Subcutaneous abdominal adipose tissue (tissue), 5 donors: ENCODE results near the gene PPARA.

ENCODE experiments used
- H3K27ac ChIP-seq: one replicate; pipeline ENCODE4 v1.7.0; 2013; ENCODE audit warnings: low read depth, mild to moderate bottlenecking, inconsistent platforms, low read length, moderate library complexity
- H3K27me3 ChIP-seq, 5 donors: one replicate each; pipeline ENCODE4 v1.7.0; 2013; ENCODE audit warnings: low read length in 5 of 5, inconsistent platforms in 1 of 5; ENCODE audit not compliant: control insufficient read depth in 5 of 5, insufficient read depth in 4 of 5
- H3K36me3 ChIP-seq, 5 donors: one replicate each; pipeline ENCODE4 v1.7.0; 2013; ENCODE audit warnings: low read length in 5 of 5; ENCODE audit not compliant: control insufficient read depth in 5 of 5, insufficient read depth in 5 of 5
- H3K4me1 ChIP-seq, 5 donors: one replicate each; pipeline ENCODE4 v1.7.0; 2013; ENCODE audit warnings: low read length in 5 of 5, mild to moderate bottlenecking in 3 of 5, moderate library complexity in 1 of 5; ENCODE audit not compliant: control insufficient read depth in 5 of 5, insufficient read depth in 5 of 5
- H3K4me3 ChIP-seq, 5 donors: one replicate each; pipeline ENCODE4 v1.7.0; 2013; ENCODE audit warnings: low read length in 5 of 5, low read depth in 1 of 5
- H3K9ac ChIP-seq, 5 donors: one replicate each; pipeline ENCODE4 v1.7.0; 2013; ENCODE audit warnings: low read length in 5 of 5, mild to moderate bottlenecking in 4 of 5, moderate library complexity in 3 of 5
- H3K9me3 ChIP-seq, 5 donors: one replicate each; pipeline ENCODE4 v1.7.0; 2013; ENCODE audit warnings: low read length in 5 of 5; ENCODE audit not compliant: control insufficient read depth in 5 of 5
- donor health status: healthy.
- donor health status: healthy.
- donor health status: healthy.
- donor health status: healthy.
- donor health status: healthy.

Gene PPARA

GRCh38 chr22:46201059-46201757 is 50.9 kb downstream of the PPARA start:
- H3K9me3 ChIP-seq, result peaks cover 0 to 6% (median 0%) of the 10 kb centered on the region in 5 donors
- H3K27ac ChIP-seq, result no peak overlapping the region
- H3K9ac ChIP-seq, result no peak overlapping the region
- H3K4me1 ChIP-seq, result peaks cover 0 to 5% (median 4%) of the 10 kb centered on the region in 5 donors
- H3K36me3 ChIP-seq, result peaks cover 7 to 46% (median 37%) of the 10 kb centered on the region in 5 donors
- H3K4me3 ChIP-seq, result no peak overlapping the region
- H3K27me3 ChIP-seq, result no peaks in the 10 kb centered on the region

- Histone ChIP-seq H3K36me3 (peaks cover 7 to 43% (median 40%) of the 10 kb centered on the region in 5 donors), H3K27me3 (no peaks in the 10 kb centered on the region), H3K4me1 (peaks cover 0 to 5% (median 0%) of the 10 kb centered on the region in 5 donors), H3K4me3 (no peak overlapping the region), H3K9ac (no peak overlapping the region), H3K27ac (no peak overlapping the region), H3K9me3 (peaks cover 0 to 6% (median 0%) of the 10 kb centered on the region in 5 donors)
These were observed 52.7 kb downstream of the PPARA start for GRCh38 chr22:46202897-46203600.

GRCh38 chr22:46203601-46203980 is 53.3 kb downstream of the PPARA start:
- no peak overlapping the region for H3K27ac ChIP-seq
- H3K36me3 ChIP-seq, result peaks cover 7 to 43% (median 40%) of the 10 kb centered on the region in 5 donors
- H3K27me3 ChIP-seq, result no peaks in the 10 kb centered on the region
- no peak overlapping the region for H3K9ac ChIP-seq
- H3K9me3 ChIP-seq, result peaks cover 0 to 9% (median 2%) of the 10 kb centered on the region in 5 donors
- no peak overlapping the region for H3K4me3 ChIP-seq
- H3K4me1 ChIP-seq, result peaks cover 0 to 5% (median 0%) of the 10 kb centered on the region in 5 donors

- Histone ChIP-seq H3K9ac (no peak overlapping the region), H3K4me1 (no peaks in the 10 kb centered on the region), H3K27me3 (no peaks in the 10 kb centered on the region), H3K36me3 (peaks cover 15 to 35% (median 29%) of the 10 kb centered on the region in 5 donors), H3K27ac (no peak overlapping the region), H3K4me3 (peak overlapping the region in 1 of 5 donors; percentile 12), H3K9me3 (peaks cover 8 to 19% (median 15%) of the 10 kb centered on the region in 5 donors)
These were observed 58.9 kb downstream of the PPARA start for GRCh38 chr22:46209262-46209661.

- H3K27me3 ChIP-seq, result no peaks in the 10 kb centered on the region
- H3K27ac ChIP-seq, result no peak overlapping the region
- H3K9me3 ChIP-seq, result peaks cover 8 to 19% (median 15%) of the 10 kb centered on the region in 5 donors
- peaks cover 12 to 52% (median 44%) of the 10 kb centered on the region in 5 donors for H3K36me3 ChIP-seq
- no peak overlapping the region for H3K9ac ChIP-seq
- H3K4me1 ChIP-seq, result no peaks in the 10 kb centered on the region
- H3K4me3 ChIP-seq, result no peak overlapping the region
These were observed 61.9 kb downstream of the PPARA start for GRCh38 chr22:46212195-46212594.

GRCh38 chr22:46213052-46213451 is 62.7 kb downstream of the PPARA start:
- Histone ChIP-seq H3K27ac (no peak overlapping the region), H3K36me3 (peaks cover 12 to 58% (median 46%) of the 10 kb centered on the region in 5 donors), H3K9ac (no peak overlapping the region), H3K4me3 (no peak overlapping the region), H3K9me3 (peaks cover 8 to 19% (median 15%) of the 10 kb centered on the region in 5 donors), H3K27me3 (no peaks in the 10 kb centered on the region), H3K4me1 (no peaks in the 10 kb centered on the region)

- Histone ChIP-seq H3K4me3 (no peak overlapping the region), H3K36me3 (peaks cover 8 to 66% (median 51%) of the 10 kb centered on the region in 5 donors), H3K9ac (no peak overlapping the region), H3K27me3 (no peaks in the 10 kb centered on the region), H3K27ac (no peak overlapping the region), H3K9me3 (peaks cover 2 to 11% (median 7%) of the 10 kb centered on the region in 5 donors), H3K4me1 (no peaks in the 10 kb centered on the region)
These were observed 63.8 kb downstream of the PPARA start for GRCh38 chr22:46214149-46214548.

- no peaks in the 10 kb centered on the region for H3K4me1 ChIP-seq
- no peak overlapping the region for H3K4me3 ChIP-seq
- peaks cover 9 to 69% (median 53%) of the 10 kb centered on the region in 5 donors for H3K36me3 ChIP-seq
- peaks cover 0 to 6% (median 3%) of the 10 kb centered on the region in 5 donors for H3K9me3 ChIP-seq
- H3K27me3 ChIP-seq, result no peaks in the 10 kb centered on the region
- H3K27ac ChIP-seq, result no peak overlapping the region
- H3K9ac ChIP-seq, result no peak overlapping the region
These were observed 64.3 kb downstream of the PPARA start for GRCh38 chr22:46214616-46215015.

GRCh38 chr22:46219636-46220035 is 69.3 kb downstream of the PPARA start:
- Histone ChIP-seq H3K9ac (no peak overlapping the region), H3K36me3 (peaks cover 12 to 82% (median 64%) of the 10 kb centered on the region in 5 donors), H3K4me1 (no peaks in the 10 kb centered on the region), H3K4me3 (no peak overlapping the region), H3K9me3 (no peaks in the 10 kb centered on the region), H3K27ac (no peak overlapping the region), H3K27me3 (no peaks in the 10 kb centered on the region)

GRCh38 chr22:46220921-46221320 is 70.6 kb downstream of the PPARA start:
- H3K4me1 ChIP-seq, result no peaks in the 10 kb centered on the region
- no peaks in the 10 kb centered on the region for H3K9me3 ChIP-seq
- H3K9ac ChIP-seq, result no peak overlapping the region
- no peak overlapping the region for H3K4me3 ChIP-seq
- H3K27ac ChIP-seq, result no peak overlapping the region
- peaks cover 12 to 82% (median 63%) of the 10 kb centered on the region in 5 donors for H3K36me3 ChIP-seq
- no peaks in the 10 kb centered on the region for H3K27me3 ChIP-seq
